Activated CD8-positive, alpha-beta memory T cell treated with anti-CD3 and anti-CD28 coated beads, Interleukin-2, amount 10 ng/mL, durations not matched to agents 7 days and 5 days (primary cell): ENCODE results near the gene SATB2. TPM values are rescaled to one million over a fixed set of nuclear protein-coding genes. Genes with fewer than 3 reads are reported as not detected.

ENCODE experiments used
- ATAC-seq: fragments of 150-1000 bp; cut with Tn5 transposase; one replicate; pipeline ENCODE4 v1.10.0; 2021; ENCODE audit warnings: moderate library complexity
- CTCF ChIA-PET: fragments of 350-600 bp; sonication (Branson Sonifier 250); formaldehyde crosslinking; loops from one replicate; lab custom pipeline; 2021; ENCODE audit warnings: antibody characterized with exemption; lab: Charles Lee
- DNase-seq: peaks from one replicate; pipeline ENCODE4 v3.0.0-alpha.2; 2020
- H3K27ac Mint-ChIP-seq: one replicate; pipeline ENCODE4 v1.8.0; 2021; ENCODE audit warnings: mild to moderate bottlenecking, mixed read lengths
- H3K27me3 Mint-ChIP-seq: one replicate; pipeline ENCODE4 v1.8.0; 2021; ENCODE audit warnings: mixed read lengths
- H3K36me3 Mint-ChIP-seq: one replicate; pipeline ENCODE4 v1.8.0; 2021; ENCODE audit warnings: mild to moderate bottlenecking, mixed read lengths
- H3K4me1 Mint-ChIP-seq: one replicate; pipeline ENCODE4 v1.8.0; 2021; ENCODE audit warnings: mixed read lengths
- H3K4me3 Mint-ChIP-seq: one replicate; pipeline ENCODE4 v1.8.0; 2021; ENCODE audit warnings: mild to moderate bottlenecking, moderate library complexity, mixed read lengths
- H3K9me3 Mint-ChIP-seq: one replicate; pipeline ENCODE4 v1.8.0; 2022; ENCODE audit warnings: low read depth, mixed read lengths
- total RNA-seq, 2 experiments: library from RNA; stranded (reverse); gene quantifications; one replicate each; pipeline ENCODE4 v1.2.3, GENCODE V29; 2021

The SATB2 gene
- total RNA-seq, 2 experiments from 2014 or later, result 0.09 TPM; not detected in 1

GRCh38 chr2:199388728-199389268, 68.9 kb downstream of the SATB2 start:
- Mint-ChIP-seq H3K4me1 (no peaks in the 10 kb centered on the region), H3K4me3 (no peak overlapping the region), H3K36me3 (no peaks in the 10 kb centered on the region), H3K27me3 (no peaks in the 10 kb centered on the region), H3K27ac (no peak overlapping the region), H3K9me3 (no peaks in the 10 kb centered on the region)
- CTCF ChIA-PET, result interaction anchor here (0.5 kb wide), 1 partner anchor 13 kb away, joined by 3 read pairs; no protein-coding TSS in a partner anchor
- ATAC-seq (no peak), DNase-seq (no peak)

DNA sequence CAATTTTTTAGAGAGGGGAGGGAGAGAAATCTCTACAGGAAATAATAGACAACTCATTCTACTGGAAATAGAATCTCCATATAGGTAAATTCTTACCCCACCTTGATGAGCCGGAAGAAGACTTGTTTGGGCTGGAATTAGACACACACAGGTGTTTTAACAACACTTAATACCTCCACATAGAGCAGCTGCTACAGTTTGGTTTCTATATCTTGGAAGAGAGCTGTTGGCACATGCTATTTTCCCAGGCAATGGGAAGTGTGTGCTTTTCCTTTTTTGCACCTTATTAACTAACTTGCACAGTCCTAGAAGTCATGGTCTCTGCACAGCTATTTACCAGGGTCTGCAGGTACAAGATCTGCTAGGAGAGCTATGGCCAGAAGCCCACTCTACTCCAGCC, 73.7 kb downstream of the SATB2 start:
- H3K27ac Mint-ChIP-seq, result no peak overlapping the region
- H3K4me3 Mint-ChIP-seq, result no peak overlapping the region
- CTCF ChIA-PET, result no interaction called here
- DNase-seq (no peak), ATAC-seq (no peak)
- no peaks in the 10 kb centered on the region for H3K9me3 Mint-ChIP-seq
- peaks cover 13% of the 10 kb centered on the region for H3K27me3 Mint-ChIP-seq
- H3K4me1 Mint-ChIP-seq, result no peaks in the 10 kb centered on the region
- H3K36me3 Mint-ChIP-seq, result no peaks in the 10 kb centered on the region

- DNase-seq (no peak), ATAC-seq (no peak)
- Mint-ChIP-seq H3K4me1 (no peaks in the 10 kb centered on the region), H3K4me3 (no peak overlapping the region), H3K9me3 (no peaks in the 10 kb centered on the region), H3K27me3 (peaks cover 13% of the 10 kb centered on the region), H3K36me3 (no peaks in the 10 kb centered on the region), H3K27ac (no peak overlapping the region)
- CTCF ChIA-PET, result no interaction called here
These were observed 74.7 kb downstream of the SATB2 start for GRCh38 chr2:199383021-199383420.

DNA sequence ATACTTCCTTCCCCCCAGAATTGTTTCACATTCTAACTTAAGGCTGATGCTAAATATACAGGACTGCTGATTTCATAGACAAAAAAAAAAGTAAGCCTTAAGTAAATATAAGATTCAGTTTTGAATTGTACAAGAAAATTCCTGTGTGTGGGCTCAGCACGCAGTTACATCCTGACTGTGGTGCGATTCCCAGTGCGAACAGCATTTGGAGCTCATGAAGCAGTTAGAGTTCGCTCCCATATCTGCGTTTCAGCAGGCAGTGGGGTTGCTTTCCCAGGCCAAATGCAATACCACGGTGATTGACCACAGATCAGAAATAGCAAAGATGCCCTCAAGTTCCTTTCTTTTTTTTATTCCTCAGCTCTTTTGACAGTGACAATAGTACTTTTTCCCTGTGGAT, 75.6 kb downstream of the SATB2 start:
- DNase-seq, result no peak
- CTCF ChIA-PET, result no interaction called here
- Mint-ChIP-seq H3K4me3 (no peak overlapping the region), H3K27me3 (peaks cover 13% of the 10 kb centered on the region), H3K9me3 (no peaks in the 10 kb centered on the region), H3K36me3 (no peaks in the 10 kb centered on the region), H3K4me1 (no peaks in the 10 kb centered on the region), H3K27ac (no peak overlapping the region)
- ATAC-seq, result no peak

- no peak overlapping the region for H3K4me3 Mint-ChIP-seq
- no peak for ATAC-seq
- CTCF ChIA-PET, result no interaction called here
- H3K27ac Mint-ChIP-seq, result no peak overlapping the region
- no peak for DNase-seq
- peaks cover 13% of the 10 kb centered on the region for H3K27me3 Mint-ChIP-seq
- no peaks in the 10 kb centered on the region for H3K9me3 Mint-ChIP-seq
- H3K36me3 Mint-ChIP-seq, result no peaks in the 10 kb centered on the region
- H3K4me1 Mint-ChIP-seq, result no peaks in the 10 kb centered on the region
These were observed 76.2 kb downstream of the SATB2 start for GRCh38 chr2:199381531-199381930.

- DNase-seq (no peak), ATAC-seq (no peak)
- Mint-ChIP-seq H3K27me3 (peaks cover 13% of the 10 kb centered on the region), H3K4me1 (no peaks in the 10 kb centered on the region), H3K27ac (no peak overlapping the region), H3K36me3 (no peaks in the 10 kb centered on the region), H3K9me3 (no peaks in the 10 kb centered on the region), H3K4me3 (no peak overlapping the region)
- CTCF ChIA-PET, result no interaction called here
These were observed 78.6 kb downstream of the SATB2 start for GRCh38 chr2:199378948-199379650.

DNA sequence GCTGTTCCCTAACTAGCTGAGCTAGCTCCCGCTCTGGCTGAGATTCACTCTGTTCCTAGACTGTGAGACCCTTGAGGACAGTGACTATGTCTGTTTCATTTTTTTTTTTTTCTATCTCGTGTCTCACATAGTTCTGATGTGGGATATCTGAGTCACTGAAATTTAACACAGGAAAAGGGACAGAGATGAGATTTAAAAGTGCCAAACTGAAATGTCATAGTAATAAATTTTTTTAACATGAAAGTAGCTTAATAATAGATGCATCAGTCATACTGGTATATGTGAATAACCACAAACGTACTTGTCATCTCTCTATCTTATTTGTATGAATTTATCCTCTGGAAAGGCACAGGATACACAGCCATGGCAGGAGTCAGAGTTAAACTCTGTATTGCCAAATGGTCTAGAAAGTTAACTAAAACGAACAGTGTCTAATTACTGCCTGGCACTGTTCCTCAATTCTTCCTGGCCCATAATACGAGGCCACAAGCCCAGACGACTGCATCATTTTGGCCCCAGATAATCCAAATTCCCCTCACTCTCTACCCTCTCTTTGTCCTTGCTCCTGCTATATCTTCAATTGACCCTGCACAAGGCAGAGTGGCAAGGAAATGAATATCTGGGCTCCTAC, 87.5 kb downstream of the SATB2 start:
- H3K9me3 Mint-ChIP-seq, result no peaks in the 10 kb centered on the region
- H3K27me3 Mint-ChIP-seq, result peaks cover 3% of the 10 kb centered on the region
- no peak overlapping the region for H3K27ac Mint-ChIP-seq
- H3K4me3 Mint-ChIP-seq, result no peak overlapping the region
- DNase-seq, result no peak
- CTCF ChIA-PET, result no interaction called here
- no peaks in the 10 kb centered on the region for H3K4me1 Mint-ChIP-seq
- no peaks in the 10 kb centered on the region for H3K36me3 Mint-ChIP-seq
- no peak for ATAC-seq

DNA sequence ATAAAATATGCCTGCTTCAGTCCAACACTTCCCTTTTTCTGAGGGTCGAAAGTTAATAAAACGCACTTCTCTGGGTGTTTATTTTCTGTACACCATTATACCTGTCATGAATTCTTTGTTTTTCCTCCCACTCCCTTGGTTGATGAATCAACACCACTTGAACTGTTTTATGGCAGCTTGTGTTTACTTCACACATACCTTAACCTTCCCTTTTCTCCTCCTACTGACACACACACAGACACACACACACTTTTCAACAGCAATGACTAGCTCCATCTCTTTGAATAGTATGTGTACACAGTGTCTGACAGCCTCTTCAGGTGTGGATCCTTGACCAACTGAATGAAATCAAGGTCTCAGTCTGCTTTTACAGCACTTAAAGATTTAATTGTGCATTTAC, 91.3 kb downstream of the SATB2 start:
- Mint-ChIP-seq H3K4me1 (no peaks in the 10 kb centered on the region), H3K36me3 (no peaks in the 10 kb centered on the region), H3K27ac (no peak overlapping the region), H3K4me3 (no peak overlapping the region), H3K27me3 (peaks cover 3% of the 10 kb centered on the region), H3K9me3 (no peaks in the 10 kb centered on the region)
- no peak for DNase-seq
- CTCF ChIA-PET, result no interaction called here
- ATAC-seq, result no peak

- H3K4me1 Mint-ChIP-seq, result no peaks in the 10 kb centered on the region
- H3K27me3 Mint-ChIP-seq, result peaks cover 3% of the 10 kb centered on the region
- ATAC-seq (no peak), DNase-seq (no peak)
- no peaks in the 10 kb centered on the region for H3K9me3 Mint-ChIP-seq
- no peak overlapping the region for H3K4me3 Mint-ChIP-seq
- H3K27ac Mint-ChIP-seq, result no peak overlapping the region
- no peaks in the 10 kb centered on the region for H3K36me3 Mint-ChIP-seq
- CTCF ChIA-PET, result no interaction called here
These were observed 93.6 kb downstream of the SATB2 start for GRCh38 chr2:199364153-199364552.

DNA sequence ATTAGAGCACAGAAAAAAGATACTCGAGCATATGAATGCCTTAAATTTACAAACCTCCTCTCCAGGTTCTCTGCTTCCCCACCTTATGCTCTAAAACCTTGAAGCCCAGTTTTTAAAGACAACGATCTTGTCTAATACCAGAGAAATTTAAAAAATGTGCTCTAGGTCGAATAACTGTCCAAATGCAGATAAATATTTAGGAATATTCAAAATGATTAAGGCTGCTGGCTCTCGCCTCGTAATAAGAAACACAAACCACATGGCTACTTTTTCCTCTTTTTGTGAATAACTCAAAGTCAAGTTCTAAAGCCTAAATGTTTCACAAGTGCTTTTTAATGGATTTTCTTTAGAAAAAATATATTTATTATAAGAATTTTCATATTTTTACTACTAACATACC, 101.3 kb downstream of the SATB2 start:
- Mint-ChIP-seq H3K4me3 (no peak overlapping the region), H3K27ac (no peak overlapping the region), H3K27me3 (no peaks in the 10 kb centered on the region), H3K4me1 (no peaks in the 10 kb centered on the region), H3K36me3 (no peaks in the 10 kb centered on the region), H3K9me3 (no peaks in the 10 kb centered on the region)
- ATAC-seq, result no peak
- CTCF ChIA-PET, result no interaction called here
- no peak for DNase-seq

DNA sequence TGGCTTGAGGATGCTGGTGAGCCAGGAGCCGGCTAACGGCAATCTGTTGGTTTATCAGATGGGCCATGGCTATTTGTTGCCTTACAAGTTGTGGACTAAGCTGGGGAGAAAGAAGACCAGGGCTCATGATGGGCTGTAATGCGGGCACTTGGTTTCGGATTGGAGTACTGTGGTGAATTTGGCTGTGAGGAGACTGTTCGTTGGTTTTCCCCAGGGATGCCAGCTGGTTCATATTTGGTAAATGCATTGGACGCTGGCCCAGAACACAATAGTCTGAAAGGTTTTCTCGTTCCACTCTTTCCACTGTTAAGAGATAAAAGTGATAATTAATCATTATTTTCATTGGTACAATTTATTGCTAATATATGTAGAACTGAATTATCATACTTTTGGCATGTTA, 108.9 kb downstream of the SATB2 start:
- CTCF ChIA-PET, result no interaction called here
- no peak overlapping the region for H3K27ac Mint-ChIP-seq

DNA sequence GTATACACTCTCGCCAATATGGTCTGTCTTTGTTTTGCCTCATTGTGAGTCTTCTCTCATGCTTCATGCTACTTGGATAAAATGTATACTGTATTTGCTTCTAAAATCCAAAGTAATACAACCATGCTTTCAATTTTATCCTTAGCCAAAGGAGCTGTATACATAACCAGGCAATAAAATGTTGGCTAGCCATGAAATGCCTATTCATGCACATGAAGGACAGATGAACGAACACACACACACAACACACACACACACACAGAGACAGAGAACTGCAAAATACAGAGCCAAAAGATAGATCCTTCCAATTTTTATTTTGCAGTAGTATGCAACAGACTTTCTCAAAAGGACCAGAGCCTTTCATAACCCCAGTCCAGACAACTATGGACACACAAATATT, 113.7 kb downstream of the SATB2 start:
- Mint-ChIP-seq H3K36me3 (no peaks in the 10 kb centered on the region), H3K9me3 (peaks cover 2% of the 10 kb centered on the region), H3K4me3 (no peak overlapping the region), H3K27me3 (no peaks in the 10 kb centered on the region), H3K27ac (no peak overlapping the region), H3K4me1 (no peaks in the 10 kb centered on the region)
- DNase-seq (no peak), ATAC-seq (no peak)
- CTCF ChIA-PET, result no interaction called here

More for the DNA sequence above, 108.9 kb downstream of the SATB2 start:
- Mint-ChIP-seq H3K27me3 (no peaks in the 10 kb centered on the region), H3K36me3 (no peaks in the 10 kb centered on the region), H3K4me1 (no peaks in the 10 kb centered on the region), H3K9me3 (peaks cover 2% of the 10 kb centered on the region), H3K4me3 (no peak overlapping the region)
- ATAC-seq, result no peak
- no peak for DNase-seq

GRCh38 chr2:199342334-199342733, 115.4 kb downstream of the SATB2 start:
- Mint-ChIP-seq H3K4me3 (no peak overlapping the region), H3K9me3 (no peaks in the 10 kb centered on the region), H3K27me3 (no peaks in the 10 kb centered on the region), H3K36me3 (no peaks in the 10 kb centered on the region), H3K4me1 (no peaks in the 10 kb centered on the region), H3K27ac (no peak overlapping the region)
- ATAC-seq (no peak), DNase-seq (no peak)
- CTCF ChIA-PET, result no interaction called here

GRCh38 chr2:199341123-199341522, 116.6 kb downstream of the SATB2 start:
- H3K9me3 Mint-ChIP-seq, result no peaks in the 10 kb centered on the region
- ATAC-seq (no peak), DNase-seq (no peak)
- no peaks in the 10 kb centered on the region for H3K27me3 Mint-ChIP-seq
- CTCF ChIA-PET, result no interaction called here
- no peak overlapping the region for H3K4me3 Mint-ChIP-seq
- no peak overlapping the region for H3K27ac Mint-ChIP-seq
- H3K4me1 Mint-ChIP-seq, result no peaks in the 10 kb centered on the region
- H3K36me3 Mint-ChIP-seq, result no peaks in the 10 kb centered on the region
